Fibroblast of lung (primary cell): ENCODE measurements around the gene CEP19. TPM values are rescaled to one million over a fixed set of nuclear protein-coding genes. Genes with fewer than 3 reads are reported as not detected.

Experiments
- DNase-seq, 2 donors: peaks; one replicate each; pipeline versions ENCODE4 v3.0.0 to v3.0.0-alpha.2; 2010; ENCODE audit warnings: low read depth in 2 of 2
- H2AFZ ChIP-seq: 2 replicates; pipeline ENCODE4 v1.5.1; 2012; ENCODE audit warnings: low read length, control low read depth, inconsistent platforms
- H3K27ac ChIP-seq: 2 replicates; pipeline ENCODE4 v1.5.1; 2011; ENCODE audit warnings: low read length, control low read depth; ENCODE audit not compliant: insufficient read depth
- H3K27me3 ChIP-seq: 2 replicates; pipeline ENCODE4 v1.5.1; 2011; ENCODE audit warnings: mild to moderate bottlenecking, low read length; ENCODE audit not compliant: control insufficient read depth, insufficient read depth
- H3K36me3 ChIP-seq: 2 replicates; pipeline ENCODE4 v1.5.1; 2011; ENCODE audit warnings: low read length; ENCODE audit not compliant: control insufficient read depth, insufficient read depth
- H3K4me1 ChIP-seq: 2 replicates; pipeline ENCODE4 v1.5.1; 2011; ENCODE audit warnings: low read length; ENCODE audit not compliant: control insufficient read depth, insufficient read depth; ENCODE audit errors: extremely low read depth
- H3K4me2 ChIP-seq: 2 replicates; pipeline ENCODE4 v1.5.1; 2011; ENCODE audit warnings: low read length, control low read depth; ENCODE audit not compliant: insufficient read depth; ENCODE audit errors: extremely low read depth
- H3K4me3 ChIP-seq, 4 experiments: fragments of 200-600 bp in 1 of 4; sonication (generic) in 1 of 4; replicated peaks in 1 of 4; 2 replicates each; pipeline ENCODE4 v1.5.1; 2011 to 2016; ENCODE audit warnings: low read length in 4 of 4, low read depth in 3 of 4, mild to moderate bottlenecking in 3 of 4, control low read depth in 2 of 4, inconsistent platforms in 1 of 4, mixed read lengths in 1 of 4; ENCODE audit not compliant: insufficient read depth in 1 of 4; ENCODE audit errors: control extremely low read depth in 1 of 4
- H3K79me2 ChIP-seq: 2 replicates; pipeline ENCODE4 v1.5.1; 2012; ENCODE audit warnings: mild to moderate bottlenecking, low read length, inconsistent platforms; ENCODE audit not compliant: control insufficient read depth, insufficient read depth
- H3K9ac ChIP-seq: 2 replicates; pipeline ENCODE4 v1.5.1; 2011; ENCODE audit warnings: mild to moderate bottlenecking, low read length, control low read depth; ENCODE audit not compliant: insufficient read depth
- H3K9me3 ChIP-seq: 2 replicates; pipeline ENCODE4 v1.5.1; 2012; ENCODE audit warnings: low read depth, low read length; ENCODE audit not compliant: control insufficient read depth, insufficient read depth
- H4K20me1 ChIP-seq: 2 replicates; pipeline ENCODE4 v1.5.1; 2011; ENCODE audit warnings: low read length; ENCODE audit not compliant: control insufficient read depth, insufficient read depth; ENCODE audit errors: extremely low read depth
- CTCF ChIP-seq, 2 donors: IDR thresholded peaks in 1 of 2; conservative IDR thresholded peaks in 1 of 2; 1 replicate in 1 of 2; 2 replicates in 1 of 2; pipeline ENCODE4 v1.5.1; 2011 to 2012; ENCODE audit warnings: low read length in 2 of 2, control low read depth in 1 of 2, inconsistent platforms in 1 of 2, low read depth in 1 of 2, mild to moderate bottlenecking in 1 of 2
- EZH2 ChIP-seq: IDR thresholded peaks from 2 replicates; pipeline ENCODE4 v1.5.1; 2012; ENCODE audit warnings: low read length, control low read depth, mild to moderate bottlenecking; ENCODE audit errors: missing control alignments
- polyA plus RNA-seq, 2 donors: library from polyadenylated mRNA; depleted of rRNA in 1 of 2; stranded (reverse) in 1 of 2; unstranded in 1 of 2; fragments of >200 nt; gene quantifications; 2 replicates each; pipeline ENCODE4 v1.2.1, GENCODE V29; 2011 to 2012; ENCODE audit warnings: missing spikeins in 1 of 2
- total RNA-seq: library from RNA; depleted of rRNA; stranded (reverse); fragments of >200 nt; gene quantifications from 2 replicates; pipeline ENCODE4 v1.2.1, GENCODE V29; 2014

Gene CEP19
- total and polyA plus RNA-seq, 2 donors (not counting 1 experiment from before 2014, with no cell fraction given), result 3.2 to 3.6 TPM

GRCh38 chr3:196667056-196667825 lies 44.8 kb downstream of the CEP19 start:
- Histone ChIP-seq H3K79me2 (no peaks in the 10 kb centered on the region), H3K9me3 (no peaks in the 10 kb centered on the region), H3K4me1 (peaks cover 3% of the 10 kb centered on the region), H3K4me2 (no peak overlapping the region), H3K4me3 (no peak overlapping the region), H3K9ac (no peak overlapping the region), H4K20me1 (no peaks in the 10 kb centered on the region), H3K27ac (no peak overlapping the region), H2AFZ (no peak overlapping the region), H3K36me3 (no peaks in the 10 kb centered on the region), H3K27me3 (no peaks in the 10 kb centered on the region)
- no peak for TF ChIP-seq CTCF (conservative IDR thresholded peaks at IDR 0.05 in 1 of 2, IDR thresholded peaks at IDR 0.05 in 1 of 2; ENCODE audit: low read depth in 1 of 2, low read length in 2 of 2)
- TF ChIP-seq EZH2, result no peak
- no peak for DNase-seq

GRCh38 chr3:196666001-196666867 lies 45.8 kb downstream of the CEP19 start:
- Histone ChIP-seq H3K36me3 (no peaks in the 10 kb centered on the region), H4K20me1 (no peaks in the 10 kb centered on the region), H3K4me1 (peaks cover 3% of the 10 kb centered on the region), H2AFZ (peak overlapping the region; percentile 60), H3K4me3 (no peak overlapping the region), H3K79me2 (no peaks in the 10 kb centered on the region), H3K9me3 (no peaks in the 10 kb centered on the region), H3K4me2 (peak overlapping the region; percentile 32), H3K27me3 (no peaks in the 10 kb centered on the region), H3K27ac (peak overlapping the region; percentile 16), H3K9ac (no peak overlapping the region)
- DNase-seq, result peak; percentile 69 to 75
- no peak for TF ChIP-seq EZH2
- no peak for TF ChIP-seq CTCF (conservative IDR thresholded peaks at IDR 0.05 in 1 of 2, IDR thresholded peaks at IDR 0.05 in 1 of 2; ENCODE audit: low read depth in 1 of 2, low read length in 2 of 2)
